Measurements from ENCODE around the gene SEPHS2. TPM values are rescaled to one million over a fixed set of nuclear protein-coding genes. Genes with fewer than 3 reads are reported as not detected.

The SEPHS2 gene
- polyA plus RNA-seq, 1 experiment, result 44.4 TPM

DNA sequence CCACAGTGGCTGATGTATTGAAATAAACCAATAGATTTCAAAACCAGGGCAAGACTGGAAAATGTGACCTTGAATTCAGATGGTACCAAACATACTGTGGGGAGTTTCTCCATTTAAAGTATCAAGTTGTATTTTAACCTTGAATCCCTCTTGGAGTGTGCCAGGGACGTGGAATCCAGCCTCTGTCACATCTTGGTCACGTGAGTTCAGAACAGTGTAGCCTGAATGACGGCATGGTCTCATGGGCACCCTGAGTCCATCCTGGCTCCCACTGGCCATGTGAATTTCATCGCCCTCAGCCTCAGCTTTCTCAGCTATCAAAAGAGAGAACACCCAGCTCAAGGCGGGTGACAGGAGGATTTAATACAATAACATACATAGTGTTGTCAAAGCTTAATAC, 31.5 kb downstream of the SEPHS2 start:
- CTCF ChIA-PET, result interaction anchor here (0.6 kb wide), 2 partner anchors 276 to 409 kb away, joined by 3 to 5 read pairs; no protein-coding TSS in a partner anchor
- no peak overlapping the region for H3K4me3 ChIP-seq (ENCODE audit: low read depth, low read length)
- H3K27me3 ChIP-seq (ENCODE audit: control insufficient read depth, insufficient read depth, low read length), result no peaks in the 10 kb centered on the region
- POLR2A ChIA-PET, result no interaction called here
- H3K36me3 ChIP-seq (ENCODE audit: control insufficient read depth, insufficient read depth, low read length), result peaks cover 7% of the 10 kb centered on the region
- TF ChIP-seq, protein P1, sequence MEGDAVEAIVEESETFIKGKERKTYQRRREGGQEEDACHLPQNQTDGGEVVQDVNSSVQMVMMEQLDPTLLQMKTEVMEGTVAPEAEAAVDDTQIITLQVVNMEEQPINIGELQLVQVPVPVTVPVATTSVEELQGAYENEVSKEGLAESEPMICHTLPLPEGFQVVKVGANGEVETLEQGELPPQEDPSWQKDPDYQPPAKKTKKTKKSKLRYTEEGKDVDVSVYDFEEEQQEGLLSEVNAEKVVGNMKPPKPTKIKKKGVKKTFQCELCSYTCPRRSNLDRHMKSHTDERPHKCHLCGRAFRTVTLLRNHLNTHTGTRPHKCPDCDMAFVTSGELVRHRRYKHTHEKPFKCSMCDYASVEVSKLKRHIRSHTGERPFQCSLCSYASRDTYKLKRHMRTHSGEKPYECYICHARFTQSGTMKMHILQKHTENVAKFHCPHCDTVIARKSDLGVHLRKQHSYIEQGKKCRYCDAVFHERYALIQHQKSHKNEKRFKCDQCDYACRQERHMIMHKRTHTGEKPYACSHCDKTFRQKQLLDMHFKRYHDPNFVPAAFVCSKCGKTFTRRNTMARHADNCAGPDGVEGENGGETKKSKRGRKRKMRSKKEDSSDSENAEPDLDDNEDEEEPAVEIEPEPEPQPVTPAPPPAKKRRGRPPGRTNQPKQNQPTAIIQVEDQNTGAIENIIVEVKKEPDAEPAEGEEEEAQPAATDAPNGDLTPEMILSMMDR (IDR thresholded peaks at IDR 0.05; ENCODE audit: insufficient read depth, low read depth, low read length), result no peak
- no peak for DNase-seq (ENCODE audit: low read depth)

DNA sequence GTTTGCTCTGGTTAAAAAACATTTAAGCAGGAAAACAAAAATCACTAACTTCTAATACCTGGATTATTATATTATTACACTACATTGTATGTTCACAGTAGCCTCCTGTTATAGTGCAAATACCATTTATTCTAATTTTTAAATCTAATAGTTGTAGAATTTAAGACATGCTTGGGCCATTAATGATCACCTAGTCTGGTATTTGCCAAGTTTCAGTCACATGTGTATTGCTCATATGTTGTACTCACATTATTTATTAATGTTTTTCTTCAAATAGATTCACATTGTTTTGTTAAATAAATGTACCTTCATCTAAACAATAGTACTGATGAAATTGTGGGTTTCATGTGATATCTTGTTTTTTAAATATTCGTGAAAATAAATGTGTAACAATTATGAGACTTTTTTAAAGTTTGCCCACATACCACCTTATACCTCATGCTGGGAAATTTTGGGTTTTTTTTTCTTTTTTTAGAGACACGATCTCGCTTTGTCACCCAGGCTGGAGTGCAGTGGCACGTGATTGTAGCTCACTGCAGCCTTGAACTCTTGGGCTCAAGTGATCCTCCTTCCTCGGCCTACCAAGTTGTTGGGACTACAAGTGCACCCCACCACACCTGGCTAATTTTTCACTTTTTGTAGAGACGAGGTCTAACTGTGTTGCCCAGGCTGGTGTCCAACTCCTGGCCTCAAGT, 32.4 kb downstream of the SEPHS2 start:
- peaks cover 7% of the 10 kb centered on the region for H3K36me3 ChIP-seq (ENCODE audit: control insufficient read depth, insufficient read depth, low read length)
- no peak for DNase-seq (ENCODE audit: low read depth)
- H3K27me3 ChIP-seq (ENCODE audit: control insufficient read depth, insufficient read depth, low read length), result no peaks in the 10 kb centered on the region
- H3K4me3 ChIP-seq (ENCODE audit: low read depth, low read length), result no peak overlapping the region
- CTCF ChIA-PET, result no interaction called here
- TF ChIP-seq, protein P1 (IDR thresholded peaks at IDR 0.05; ENCODE audit: insufficient read depth, low read depth, low read length), result no peak
- POLR2A ChIA-PET, result no interaction called here

DNA sequence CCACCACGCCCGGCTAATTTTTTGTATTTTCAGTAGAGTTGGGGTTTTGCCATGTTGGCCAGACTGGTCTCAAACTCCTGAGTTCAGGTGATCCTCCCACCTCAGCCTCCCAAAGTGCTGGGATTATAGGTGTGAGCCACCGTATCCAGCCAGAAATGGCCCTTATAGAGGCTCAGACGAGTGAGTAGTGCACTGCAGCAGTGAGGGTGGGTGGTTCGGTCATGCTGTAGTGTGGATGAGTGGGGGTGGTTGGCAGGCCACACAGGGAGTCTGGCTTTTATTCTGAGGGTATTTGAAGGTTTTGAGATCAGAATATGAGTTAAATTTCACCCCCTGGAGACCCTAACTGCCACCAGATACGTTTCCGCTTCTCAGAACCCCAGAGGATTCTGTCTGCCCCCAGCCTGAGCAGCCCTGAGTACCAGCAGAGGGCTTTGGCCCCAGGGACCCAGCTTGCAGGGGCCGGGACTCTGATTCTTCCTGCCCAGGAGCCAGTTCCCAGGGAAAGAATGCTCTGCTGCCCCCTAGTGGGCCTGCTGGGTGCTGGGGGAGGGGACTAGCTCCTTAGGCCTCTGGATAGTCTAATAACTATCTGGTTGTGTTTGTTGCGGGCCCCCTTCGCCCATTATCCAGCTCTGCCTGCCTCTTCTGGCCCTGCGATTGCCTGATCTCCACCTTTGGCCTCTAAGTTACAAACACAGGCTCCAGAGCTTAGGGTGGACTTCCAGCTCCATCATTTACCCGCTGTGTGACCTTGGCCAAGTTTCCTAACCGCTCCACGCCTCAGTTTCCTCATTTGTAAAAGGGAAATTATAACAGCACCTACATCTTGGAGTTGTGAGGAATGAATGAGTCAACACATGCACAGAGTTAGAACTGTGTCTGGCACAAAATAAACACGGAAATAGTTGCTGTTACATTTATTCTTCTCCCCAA, 36.3 kb downstream of the SEPHS2 start:
- TF ChIP-seq, protein P1 (IDR thresholded peaks at IDR 0.05; ENCODE audit: insufficient read depth, low read depth, low read length), result peak; percentile 98
- ChIA-PET CTCF (interaction anchor here (0.6 to 2.4 kb wide), 21 partner anchors 8 to 318 kb away, joined by 3 to 11 read pairs (median 4); partner anchors contain the start of genes DCTPP1, GDPD3, SEPTIN1 and TBX6), POLR2A (no interaction called here)
- Histone ChIP-seq H3K36me3 (ENCODE audit: control insufficient read depth, insufficient read depth, low read length) (peaks cover 7% of the 10 kb centered on the region), H3K27me3 (ENCODE audit: control insufficient read depth, insufficient read depth, low read length) (no peaks in the 10 kb centered on the region), H3K4me3 (ENCODE audit: low read depth, low read length) (no peak overlapping the region)
- peak; percentile 17 for DNase-seq (ENCODE audit: low read depth)

DNA sequence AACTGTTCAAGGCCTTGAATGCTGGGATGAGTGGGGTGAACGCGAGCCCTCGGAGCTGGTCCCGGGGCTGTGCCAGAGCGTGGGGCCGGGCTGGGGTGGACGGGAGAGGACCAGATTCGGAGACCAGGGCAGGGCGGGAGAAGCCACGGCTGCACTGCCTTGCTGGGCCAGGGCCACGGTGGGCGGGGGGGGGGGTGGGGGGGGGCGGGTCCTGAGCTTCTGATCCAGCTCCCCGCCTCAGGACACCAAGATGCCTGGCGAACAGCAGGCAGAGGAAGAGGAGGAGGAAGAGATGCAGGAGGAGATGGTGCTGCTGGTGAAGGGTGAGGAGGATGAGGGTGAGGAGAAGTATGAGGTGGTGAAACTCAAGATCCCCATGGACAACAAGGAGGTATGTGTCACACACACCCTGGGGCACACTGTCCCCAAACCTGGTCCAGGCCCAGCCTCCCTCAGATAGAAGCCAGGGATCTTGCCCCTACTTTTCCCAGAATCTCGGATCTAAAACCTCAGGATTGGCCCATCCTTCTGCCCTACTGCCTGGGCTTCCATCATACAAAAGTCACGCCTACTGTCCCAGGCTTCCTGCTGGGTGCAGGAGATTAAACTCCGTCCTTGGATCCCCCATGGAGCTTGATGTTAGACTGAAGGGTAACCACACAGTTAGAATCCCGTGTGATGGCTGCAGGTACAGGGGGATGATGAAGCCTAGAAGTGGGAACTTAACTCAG, 37.7 kb downstream of the SEPHS2 start:
- Histone ChIP-seq H3K4me3 (ENCODE audit: low read depth, low read length) (peak overlapping the region; percentile 57), H3K27me3 (ENCODE audit: control insufficient read depth, insufficient read depth, low read length) (no peaks in the 10 kb centered on the region), H3K36me3 (ENCODE audit: control insufficient read depth, insufficient read depth, low read length) (peaks cover 4% of the 10 kb centered on the region)
- CTCF ChIA-PET, result interaction anchor here (0.7 to 2.4 kb wide), 12 partner anchors 10 to 376 kb away, joined by 3 to 11 read pairs (median 4); partner anchors contain the start of genes DCTPP1, GDPD3, TBX6 and ZNF48
- POLR2A ChIA-PET, result interaction anchor here (0.6 to 0.9 kb wide), 3 partner anchors 10 to 760 kb away, joined by 3 to 8 read pairs (median 8); partner anchors contain the start of gene PRR14
- no peak for DNase-seq (ENCODE audit: low read depth)
- TF ChIP-seq, protein P1 (IDR thresholded peaks at IDR 0.05; ENCODE audit: insufficient read depth, low read depth, low read length), result no peak

Data from BJ (cell line).